Endodermal cell (in vitro differentiated cells): Measurements from ENCODE around the gene CAPN3. TPM values are rescaled to one million over a fixed set of nuclear protein-coding genes. Genes with fewer than 3 reads are reported as not detected.

ENCODE experiments used
- DNase-seq: peaks from one replicate; pipeline ENCODE4 v3.0.0-alpha.2; 2017
- H3K27ac ChIP-seq: 2 replicates; pipeline ENCODE4 v1.5.1; 2013; ENCODE audit warnings: mild to moderate bottlenecking, low read depth, low read length, moderate library complexity
- H3K27me3 ChIP-seq: 2 replicates; pipeline ENCODE4 v1.6.1; 2013; ENCODE audit warnings: mild to moderate bottlenecking, low read length, moderate library complexity; ENCODE audit not compliant: insufficient read depth, control insufficient read depth, poor library complexity, severe bottlenecking
- H3K36me3 ChIP-seq: 2 replicates; pipeline ENCODE4 v1.7.0; 2013; ENCODE audit warnings: mild to moderate bottlenecking, low read length, moderate library complexity; ENCODE audit not compliant: control insufficient read depth, insufficient read depth
- H3K4me1 ChIP-seq: one replicate; pipeline ENCODE4 v1.7.0; 2013; ENCODE audit warnings: low read length; ENCODE audit not compliant: control insufficient read depth, insufficient read depth
- H3K4me3 ChIP-seq: 2 replicates; pipeline ENCODE4 v1.5.1; 2013; ENCODE audit warnings: mild to moderate bottlenecking, low read length, moderate library complexity
- H3K9ac ChIP-seq: 2 replicates; pipeline ENCODE4 v1.6.1; 2013; ENCODE audit warnings: mild to moderate bottlenecking, low read length, moderate library complexity; ENCODE audit not compliant: poor library complexity, severe bottlenecking; ENCODE audit errors: extremely low read depth
- H3K9me3 ChIP-seq: 2 replicates; pipeline ENCODE4 v1.6.1; 2013; ENCODE audit warnings: mild to moderate bottlenecking, low read length, moderate library complexity; ENCODE audit not compliant: control insufficient read depth
- H3K27ac Mint-ChIP-seq: 2 replicates; pipeline ENCODE4 v1.8.0; 2020; ENCODE audit warnings: mixed read lengths
- H3K27me3 Mint-ChIP-seq: 2 replicates; pipeline ENCODE4 v1.8.0; 2021; ENCODE audit warnings: mild to moderate bottlenecking, mixed read lengths; ENCODE audit not compliant: insufficient read depth
- H3K36me3 Mint-ChIP-seq: 2 replicates; pipeline ENCODE4 v1.8.0; 2020; ENCODE audit warnings: low read depth, mixed read lengths
- H3K4me1 Mint-ChIP-seq: 2 replicates; pipeline ENCODE4 v1.8.0; 2020; ENCODE audit warnings: mixed read lengths
- H3K4me3 Mint-ChIP-seq: 2 replicates; pipeline ENCODE4 v1.8.0; 2020; ENCODE audit warnings: mild to moderate bottlenecking, moderate library complexity, mixed read lengths
- H3K9me3 Mint-ChIP-seq: 2 replicates; pipeline ENCODE4 v1.8.0; 2020; ENCODE audit warnings: mild to moderate bottlenecking, mixed read lengths
- WGBS, 2 experiments: methylation state at CpG; one replicate each; pipeline versions ENCODE4 v1.1.5 to v1.1.7; 2013; ENCODE audit warnings: missing lambda C conversion rate in 2 of 2, mixed read lengths in 1 of 2; ENCODE audit not compliant: insufficient coverage in 1 of 2, insufficient read length in 1 of 2; 5-methylcytosine and 5-hydroxymethylcytosine counted together
- total RNA-seq, 2 donors: library from RNA; stranded (reverse); fragmentation: NEBNext Ultra II Directional in 1 of 2; extraction: Animal tissue kit (Norgen Biotek cat#: 25700) in 1 of 2; gene quantifications; 2 replicates in 1 of 2; 3 replicates in 1 of 2; pipeline ENCODE4 v1.2.1, GENCODE V29; 2021
- TF ChIP-seq, protein P1 (sequence below): fragments of 200-600 bp; sonication (generic); conservative IDR thresholded peaks from 2 replicates; pipeline ENCODE4 v1.5.0; 2021; ENCODE audit warnings: antibody characterized with exemption, mild to moderate bottlenecking

CAPN3 gene
- total RNA-seq, 2 donors from 2014 or later: 0.77 to 1.5 TPM

DNA sequence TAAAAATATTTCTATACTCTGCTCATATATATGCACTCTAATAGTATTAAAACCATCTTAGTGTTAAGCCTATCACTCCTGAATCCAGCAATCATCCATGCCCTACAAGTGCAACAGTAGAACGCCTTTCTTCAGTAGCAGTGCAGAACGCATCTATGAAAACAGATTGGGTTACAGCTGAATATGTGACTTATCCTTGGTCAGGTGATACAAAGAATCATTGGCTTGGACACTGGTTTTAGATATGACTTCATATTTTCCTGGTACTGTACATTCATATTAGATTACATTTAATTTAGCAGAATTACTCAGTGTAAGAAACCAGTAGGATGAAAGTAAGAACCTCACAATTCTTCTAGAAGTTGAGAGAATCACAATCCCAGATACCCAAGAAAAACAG is 88.3 kb downstream of the CAPN3 start:
- TF ChIP-seq, protein P1, sequence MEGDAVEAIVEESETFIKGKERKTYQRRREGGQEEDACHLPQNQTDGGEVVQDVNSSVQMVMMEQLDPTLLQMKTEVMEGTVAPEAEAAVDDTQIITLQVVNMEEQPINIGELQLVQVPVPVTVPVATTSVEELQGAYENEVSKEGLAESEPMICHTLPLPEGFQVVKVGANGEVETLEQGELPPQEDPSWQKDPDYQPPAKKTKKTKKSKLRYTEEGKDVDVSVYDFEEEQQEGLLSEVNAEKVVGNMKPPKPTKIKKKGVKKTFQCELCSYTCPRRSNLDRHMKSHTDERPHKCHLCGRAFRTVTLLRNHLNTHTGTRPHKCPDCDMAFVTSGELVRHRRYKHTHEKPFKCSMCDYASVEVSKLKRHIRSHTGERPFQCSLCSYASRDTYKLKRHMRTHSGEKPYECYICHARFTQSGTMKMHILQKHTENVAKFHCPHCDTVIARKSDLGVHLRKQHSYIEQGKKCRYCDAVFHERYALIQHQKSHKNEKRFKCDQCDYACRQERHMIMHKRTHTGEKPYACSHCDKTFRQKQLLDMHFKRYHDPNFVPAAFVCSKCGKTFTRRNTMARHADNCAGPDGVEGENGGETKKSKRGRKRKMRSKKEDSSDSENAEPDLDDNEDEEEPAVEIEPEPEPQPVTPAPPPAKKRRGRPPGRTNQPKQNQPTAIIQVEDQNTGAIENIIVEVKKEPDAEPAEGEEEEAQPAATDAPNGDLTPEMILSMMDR: no peak
- Histone ChIP-seq H3K4me3 (no peak overlapping the region), H3K9me3 (no peaks in the 10 kb centered on the region), H3K9ac (no peak overlapping the region), H3K36me3 (peaks cover 63% of the 10 kb centered on the region), H3K27me3 (no peaks in the 10 kb centered on the region), H3K27ac (no peak overlapping the region), H3K4me1 (no peaks in the 10 kb centered on the region)
- Mint-ChIP-seq H3K4me3 (no peak overlapping the region), H3K4me1 (no peaks in the 10 kb centered on the region), H3K9me3 (no peaks in the 10 kb centered on the region), H3K36me3 (peaks cover 48% of the 10 kb centered on the region), H3K27ac (no peak overlapping the region), H3K27me3 (no peaks in the 10 kb centered on the region)
- DNase-seq: no peak
- 97 to 100% methylated on average over 1 to 2 of the region's 2 CpGs for WGBS, 2 experiments

DNA sequence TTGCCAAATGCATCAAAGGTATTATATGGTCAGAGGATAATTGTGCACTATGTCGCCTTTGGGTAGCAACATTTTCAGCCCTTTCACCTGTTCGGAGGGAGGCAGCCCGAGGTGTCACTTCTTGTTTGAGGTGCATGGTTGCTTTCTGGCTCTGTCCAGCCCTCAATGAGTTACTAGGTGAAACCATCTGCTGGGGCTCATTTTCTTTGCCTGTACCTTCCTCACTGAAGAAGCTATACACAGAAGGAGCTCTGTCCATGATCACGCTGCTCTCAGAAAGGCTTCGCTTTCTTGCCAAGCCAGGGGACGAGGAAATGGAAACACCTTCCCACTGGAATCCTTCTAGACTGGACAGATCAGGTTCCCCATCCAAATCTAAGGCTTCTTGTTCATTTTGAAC is 89.0 kb downstream of the CAPN3 start:
- Histone ChIP-seq H3K36me3 (peaks cover 60% of the 10 kb centered on the region), H3K9me3 (no peaks in the 10 kb centered on the region), H3K27ac (no peak overlapping the region), H3K4me3 (no peak overlapping the region), H3K27me3 (no peaks in the 10 kb centered on the region), H3K9ac (no peak overlapping the region), H3K4me1 (no peaks in the 10 kb centered on the region)
- DNase-seq: no peak
- Mint-ChIP-seq H3K36me3 (peaks cover 46% of the 10 kb centered on the region), H3K4me1 (no peaks in the 10 kb centered on the region), H3K9me3 (no peaks in the 10 kb centered on the region), H3K27me3 (no peaks in the 10 kb centered on the region), H3K4me3 (no peak overlapping the region), H3K27ac (no peak overlapping the region)
- 97 to 100% methylated on average over 6 of the region's 6 CpGs for WGBS, 2 experiments
- TF ChIP-seq, protein P1: no peak

GRCh38 chr15:42449770-42450424 is 90.6 kb downstream of the CAPN3 start:
- Mint-ChIP-seq H3K27ac (no peak overlapping the region), H3K27me3 (no peaks in the 10 kb centered on the region), H3K4me3 (no peak overlapping the region), H3K4me1 (no peaks in the 10 kb centered on the region), H3K36me3 (peaks cover 43% of the 10 kb centered on the region), H3K9me3 (no peaks in the 10 kb centered on the region)
- Histone ChIP-seq H3K9ac (no peak overlapping the region), H3K27me3 (no peaks in the 10 kb centered on the region), H3K4me3 (no peak overlapping the region), H3K27ac (no peak overlapping the region), H3K4me1 (no peaks in the 10 kb centered on the region), H3K36me3 (peaks cover 56% of the 10 kb centered on the region), H3K9me3 (no peaks in the 10 kb centered on the region)
- TF ChIP-seq, protein P1: no peak
- DNase-seq: no peak
- WGBS, 2 experiments: 95% methylated on average over 12 to 13 of the region's 13 CpGs
